Uterus (tissue), 4 donors: Measurements from ENCODE around the gene TBC1D16. TPM values are rescaled to one million over a fixed set of nuclear protein-coding genes. Genes with fewer than 3 reads are reported as not detected.
"Not testable (repeated sequence)": the region's sequence is repeated elsewhere in the genome, so short reads cannot be mapped to it uniquely, and the experiment has no call there.

Source experiments
- DNase-seq, 2 donors: peaks; one replicate each; pipeline ENCODE4 v3.0.0-alpha.2; 2019 to 2020
- H3K27ac ChIP-seq, 2 donors: fragments of 200-600 bp; sonication (generic); 1 replicate in 1 of 2; 2 replicates in 1 of 2; pipeline ENCODE4 v1.5.1; 2016 to 2018
- H3K27me3 ChIP-seq, 2 donors: fragments of 200-600 bp; sonication (generic); one replicate each; pipeline ENCODE4 v1.5.1; 2018 to 2019; ENCODE audit warnings: control low read depth in 1 of 2
- H3K36me3 ChIP-seq, 2 donors: fragments of 200-600 bp; sonication (generic); one replicate each; pipeline ENCODE4 v1.5.1; 2019; ENCODE audit warnings: control low read depth in 1 of 2
- H3K4me1 ChIP-seq, 2 donors: fragments of 200-600 bp; sonication (generic); one replicate each; pipeline ENCODE4 v1.5.1; 2018 to 2019; ENCODE audit warnings: control low read depth in 1 of 2
- H3K4me3 ChIP-seq, 2 donors: fragments of 200-600 bp; sonication (generic); 1 replicate in 1 of 2; 2 replicates in 1 of 2; pipeline ENCODE4 v1.5.1; 2018 to 2019; ENCODE audit warnings: mild to moderate bottlenecking in 1 of 2
- H3K9me3 ChIP-seq, 2 donors: fragments of 200-600 bp; sonication (generic); one replicate each; pipeline ENCODE4 v1.5.1; 2019; ENCODE audit warnings: control low read depth in 1 of 2
- POLR2A ChIP-seq, 2 donors: fragments of 450-650 bp; IDR thresholded peaks; one replicate each; pipeline ENCODE4 v1.6.1; 2016; ENCODE audit warnings: antibody characterized with exemption in 2 of 2, mild to moderate bottlenecking in 1 of 2, moderate library complexity in 1 of 2
- intact Hi-C: fragments of 100-400 bp; cut with DNase I; formaldehyde crosslinking; loops from one replicate; pipeline ENCODE4 v1.15.1; 2023; ENCODE audit warnings: low total_unique reads
- total RNA-seq, 4 donors: library from RNA; depleted of rRNA in 3 of 4; stranded (reverse); fragments of >200 nt in 3 of 4; gene quantifications; one replicate each; pipeline versions ENCODE4 v1.1.0 to v1.2.4, GENCODE V29; 2014 to 2023
- TF ChIP-seq, protein P1 (sequence below), 4 experiments: fragments of 200-600 bp in 2 of 4; fragments of 450-650 bp in 2 of 4; sonication (generic) in 2 of 4; IDR thresholded peaks; one replicate each; pipeline ENCODE4 v1.5.1; 2016 to 2019; ENCODE audit warnings: antibody characterized with exemption in 4 of 4, mild to moderate bottlenecking in 2 of 4, moderate library complexity in 1 of 4
- donor health status: DM: yes; HTN: yes; CAD: no.

Gene TBC1D16
- total RNA-seq, 4 donors from 2014 or later: 3.8 to 58.2 (median 18.3) TPM

GRCh38 chr17:80053102-80053501, 17.4 kb upstream of the TBC1D16 start:
- Histone ChIP-seq H3K36me3 (no peaks in the 10 kb centered on the region), H3K9me3 (no peaks in the 10 kb centered on the region), H3K27ac (peak overlapping the region; percentile 37 to 50), H3K4me1 (no peaks in the 10 kb centered on the region), H3K4me3 (no peak overlapping the region), H3K27me3 (no peaks in the 10 kb centered on the region)
- DNase-seq: no peak
- no peak for TF ChIP-seq POLR2A (IDR thresholded peaks at IDR 0.05)
- TF ChIP-seq, protein P1, sequence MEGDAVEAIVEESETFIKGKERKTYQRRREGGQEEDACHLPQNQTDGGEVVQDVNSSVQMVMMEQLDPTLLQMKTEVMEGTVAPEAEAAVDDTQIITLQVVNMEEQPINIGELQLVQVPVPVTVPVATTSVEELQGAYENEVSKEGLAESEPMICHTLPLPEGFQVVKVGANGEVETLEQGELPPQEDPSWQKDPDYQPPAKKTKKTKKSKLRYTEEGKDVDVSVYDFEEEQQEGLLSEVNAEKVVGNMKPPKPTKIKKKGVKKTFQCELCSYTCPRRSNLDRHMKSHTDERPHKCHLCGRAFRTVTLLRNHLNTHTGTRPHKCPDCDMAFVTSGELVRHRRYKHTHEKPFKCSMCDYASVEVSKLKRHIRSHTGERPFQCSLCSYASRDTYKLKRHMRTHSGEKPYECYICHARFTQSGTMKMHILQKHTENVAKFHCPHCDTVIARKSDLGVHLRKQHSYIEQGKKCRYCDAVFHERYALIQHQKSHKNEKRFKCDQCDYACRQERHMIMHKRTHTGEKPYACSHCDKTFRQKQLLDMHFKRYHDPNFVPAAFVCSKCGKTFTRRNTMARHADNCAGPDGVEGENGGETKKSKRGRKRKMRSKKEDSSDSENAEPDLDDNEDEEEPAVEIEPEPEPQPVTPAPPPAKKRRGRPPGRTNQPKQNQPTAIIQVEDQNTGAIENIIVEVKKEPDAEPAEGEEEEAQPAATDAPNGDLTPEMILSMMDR (IDR thresholded peaks at IDR 0.05): no peak
- intact Hi-C loops: no loop called here

DNA sequence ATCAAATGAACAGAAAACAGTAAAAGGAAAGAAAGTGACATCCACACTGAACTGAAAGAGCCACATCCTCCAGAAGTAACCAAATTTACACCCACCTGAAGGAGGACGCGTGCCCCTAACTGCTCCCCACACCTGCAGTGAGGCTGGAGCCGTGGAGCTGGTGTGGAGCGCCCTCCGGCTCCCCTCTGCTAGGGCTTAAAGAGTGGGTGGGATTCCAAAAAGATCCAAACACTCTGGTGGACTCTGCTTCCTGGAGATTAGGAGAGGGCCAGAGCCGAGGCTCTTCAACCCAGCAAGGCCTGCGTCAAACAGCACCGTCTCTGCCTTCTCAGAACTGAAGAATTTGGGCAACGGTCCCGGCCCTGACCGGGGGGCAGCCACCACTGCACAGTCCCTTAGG, 16.0 kb upstream of the TBC1D16 start:
- Histone ChIP-seq H3K27ac (peak overlapping the region in 1 of 2 donors; percentile 37), H3K27me3 (no peaks in the 10 kb centered on the region), H3K36me3 (no peaks in the 10 kb centered on the region), H3K9me3 (no peaks in the 10 kb centered on the region), H3K4me3 (no peak overlapping the region), H3K4me1 (no peaks in the 10 kb centered on the region)
- intact Hi-C loops: no loop called here
- no peak for TF ChIP-seq POLR2A (IDR thresholded peaks at IDR 0.05)
- TF ChIP-seq, protein P1 (IDR thresholded peaks at IDR 0.05): no peak
- no peak for DNase-seq

GRCh38 chr17:80050706-80051105, 15.0 kb upstream of the TBC1D16 start:
- Histone ChIP-seq H3K27ac (no peak overlapping the region), H3K36me3 (no peaks in the 10 kb centered on the region), H3K4me1 (no peaks in the 10 kb centered on the region), H3K4me3 (no peak overlapping the region), H3K9me3 (no peaks in the 10 kb centered on the region), H3K27me3 (no peaks in the 10 kb centered on the region)
- intact Hi-C loops: no loop called here
- no peak for TF ChIP-seq POLR2A (IDR thresholded peaks at IDR 0.05)
- TF ChIP-seq, protein P1 (IDR thresholded peaks at IDR 0.05): no peak
- DNase-seq: no peak

- Histone ChIP-seq H3K27me3 (no peaks in the 10 kb centered on the region), H3K4me1 (no peaks in the 10 kb centered on the region), H3K36me3 (no peaks in the 10 kb centered on the region), H3K9me3 (no peaks in the 10 kb centered on the region), H3K27ac (no peak overlapping the region), H3K4me3 (no peak overlapping the region)
- intact Hi-C loops: no loop called here
- no peak for DNase-seq
- TF ChIP-seq POLR2A (IDR thresholded peaks at IDR 0.05): no peak
- TF ChIP-seq, protein P1 (IDR thresholded peaks at IDR 0.05): no peak
Measured at GRCh38 chr17:80049986-80050385, 14.3 kb upstream of the TBC1D16 start.

DNA sequence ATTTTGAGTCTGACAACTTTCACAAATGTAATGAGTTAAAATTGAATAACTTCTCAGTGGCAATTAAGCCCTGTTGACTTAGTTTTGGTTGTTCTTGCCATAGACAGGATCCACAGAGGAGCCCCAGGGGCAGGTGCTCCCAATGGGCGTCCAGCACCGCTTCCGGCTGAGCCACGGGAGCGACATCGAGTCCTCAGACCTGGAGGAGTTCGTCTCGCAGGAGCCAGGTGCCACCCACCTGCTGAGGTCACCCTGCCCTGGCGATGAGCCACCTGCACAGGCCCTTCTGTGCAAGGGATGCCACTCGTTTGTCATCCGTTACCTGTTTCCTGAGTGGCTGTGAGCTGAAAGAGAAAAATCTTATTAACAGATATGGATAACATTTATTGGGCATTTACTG, 11.5 kb upstream of the TBC1D16 start:
- no peak overlapping the region for H3K27ac ChIP-seq

DNA sequence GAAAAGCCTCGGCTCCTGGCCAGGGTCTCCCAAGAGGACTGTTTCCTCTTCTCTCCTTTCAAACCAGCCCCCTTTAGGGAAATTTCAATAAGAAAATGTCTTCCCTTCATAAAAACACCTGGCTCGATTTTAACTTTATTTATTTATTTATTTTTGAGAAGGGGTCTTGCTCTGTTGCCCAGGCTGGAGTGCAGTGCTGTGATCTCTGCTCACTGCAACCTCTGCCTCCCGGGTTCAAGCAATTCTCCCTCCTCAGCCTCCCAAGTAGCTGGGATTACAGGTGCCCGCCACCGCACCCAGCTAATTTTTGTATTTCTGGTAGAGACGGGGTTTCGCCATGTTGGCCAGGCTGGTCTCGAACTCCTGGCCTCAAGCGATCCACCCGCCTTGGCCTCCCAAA, 11.0 kb upstream of the TBC1D16 start:
- H3K4me1 ChIP-seq, intact Hi-C loops, H3K27me3 ChIP-seq, H3K27ac ChIP-seq, H3K9me3 ChIP-seq, H3K36me3 ChIP-seq, H3K4me3 ChIP-seq, DNase-seq: not testable (repeated sequence)

More for the DNA sequence above, 11.5 kb upstream of the TBC1D16 start:
- Histone ChIP-seq H3K4me1 (no peaks in the 10 kb centered on the region), H3K27me3 (no peaks in the 10 kb centered on the region), H3K9me3 (no peaks in the 10 kb centered on the region), H3K4me3 (no peak overlapping the region), H3K36me3 (no peaks in the 10 kb centered on the region)
- TF ChIP-seq, protein P1 (IDR thresholded peaks at IDR 0.05): no peak
- no peak for TF ChIP-seq POLR2A (IDR thresholded peaks at IDR 0.05)
- DNase-seq: no peak
- intact Hi-C loops: no loop called here
